ENCODE results near the gene ADGRB3.

The ADGRB3 gene

DNA sequence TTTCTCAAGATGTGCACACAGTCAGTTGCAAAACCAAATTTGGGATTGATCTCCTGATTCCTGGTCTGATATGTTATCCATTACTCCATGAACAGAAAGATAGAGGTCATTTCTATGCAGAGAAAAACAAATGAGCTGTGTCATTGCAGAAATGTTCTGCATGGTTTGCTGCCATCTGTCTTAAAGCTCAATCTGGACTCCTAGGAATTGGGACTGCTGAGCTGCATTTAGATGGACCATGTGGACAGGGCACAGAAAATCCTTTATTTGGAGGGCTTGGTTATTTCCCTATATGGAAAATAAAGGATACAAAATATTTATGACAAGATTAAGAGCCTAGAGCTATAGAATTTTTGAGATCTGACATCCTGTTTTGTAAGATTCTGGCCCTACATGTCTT, 91.3 kb downstream of the ADGRB3 start:
- Histone ChIP-seq H3K4me1 (no peaks in the 10 kb centered on the region), H3K36me3 (replicated peaks) (no peaks in the 10 kb centered on the region), H3K4me3 (no peak overlapping the region), H3K27me3 (ENCODE audit: low read depth) (no peaks in the 10 kb centered on the region), H3K9me3 (no peaks in the 10 kb centered on the region)
- DNase-seq (ENCODE audit: low spot score in 2 of 2) = no peak
- in situ Hi-C loops (cut with MboI; ENCODE audit: low sequenced_read_pairs) = no loop called here

DNA sequence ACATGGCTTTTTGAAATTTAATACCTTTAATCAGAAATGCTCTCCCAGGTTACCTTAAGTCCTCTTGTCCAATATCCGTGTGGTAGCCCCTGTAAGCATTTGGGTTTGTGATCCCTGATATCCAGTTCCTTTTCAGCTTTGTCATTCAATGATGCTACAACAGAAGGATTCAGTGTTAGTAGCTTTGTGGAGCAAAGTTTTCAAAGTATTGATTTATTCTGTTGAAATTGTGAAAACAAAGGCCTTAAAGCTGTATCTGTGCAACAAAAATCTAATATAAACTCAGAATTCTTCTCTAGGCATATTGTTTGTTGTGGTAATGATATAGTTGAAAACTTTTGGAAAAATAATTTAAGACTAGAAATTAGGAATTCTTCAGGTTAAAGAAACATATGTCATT, 91.9 kb downstream of the ADGRB3 start:
- Histone ChIP-seq H3K4me3 (no peak overlapping the region), H3K9me3 (no peaks in the 10 kb centered on the region), H3K4me1 (no peaks in the 10 kb centered on the region), H3K27me3 (ENCODE audit: low read depth) (no peaks in the 10 kb centered on the region), H3K36me3 (replicated peaks) (no peaks in the 10 kb centered on the region)
- no peak for DNase-seq (ENCODE audit: low spot score in 2 of 2)
- in situ Hi-C loops (cut with MboI; ENCODE audit: low sequenced_read_pairs) = no loop called here

DNA sequence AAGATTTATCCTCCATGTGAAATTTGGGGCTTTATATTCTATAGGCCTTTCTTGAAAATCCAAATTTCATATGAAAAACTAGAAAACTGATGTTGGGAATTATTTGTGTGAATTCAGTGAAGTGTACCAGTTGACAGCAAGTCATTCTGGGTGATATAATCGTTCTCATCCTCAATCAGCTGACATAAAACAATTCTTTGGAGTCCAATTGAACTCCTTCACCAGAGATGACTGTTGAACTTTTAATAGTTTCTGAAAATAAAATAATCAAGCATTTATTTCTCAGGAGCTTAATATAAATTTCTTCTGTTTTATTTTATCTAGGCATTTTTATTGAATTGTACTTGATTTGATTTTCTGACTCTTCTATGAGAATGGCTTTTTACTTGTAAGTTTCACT, 92.6 kb downstream of the ADGRB3 start:
- no peak overlapping the region for H3K4me3 ChIP-seq
- H3K9me3 ChIP-seq = no peaks in the 10 kb centered on the region
- H3K36me3 ChIP-seq (replicated peaks) = no peaks in the 10 kb centered on the region
- no peaks in the 10 kb centered on the region for H3K4me1 ChIP-seq
- in situ Hi-C loops (cut with MboI; ENCODE audit: low sequenced_read_pairs) = no loop called here
- no peak for DNase-seq (ENCODE audit: low spot score in 2 of 2)
- H3K27me3 ChIP-seq (ENCODE audit: low read depth) = no peaks in the 10 kb centered on the region

- Histone ChIP-seq H3K4me1 (no peaks in the 10 kb centered on the region), H3K9me3 (no peaks in the 10 kb centered on the region), H3K27me3 (ENCODE audit: low read depth) (no peaks in the 10 kb centered on the region), H3K36me3 (replicated peaks) (no peaks in the 10 kb centered on the region), H3K4me3 (no peak overlapping the region)
- in situ Hi-C loops (cut with MboI; ENCODE audit: low sequenced_read_pairs) = no loop called here
- DNase-seq (ENCODE audit: low spot score in 2 of 2) = no peak
These were observed 93.3 kb downstream of the ADGRB3 start for GRCh38 chr6:68728159-68728979.

- DNase-seq (ENCODE audit: low spot score in 2 of 2) = no peak
- no peaks in the 10 kb centered on the region for H3K9me3 ChIP-seq
- no peaks in the 10 kb centered on the region for H3K36me3 ChIP-seq (replicated peaks)
- H3K27me3 ChIP-seq (ENCODE audit: low read depth) = no peaks in the 10 kb centered on the region
- in situ Hi-C loops (cut with MboI; ENCODE audit: low sequenced_read_pairs) = no loop called here
- H3K4me3 ChIP-seq = no peak overlapping the region
- no peaks in the 10 kb centered on the region for H3K4me1 ChIP-seq
These were observed 94.4 kb downstream of the ADGRB3 start for GRCh38 chr6:68729377-68729903.

GRCh38 chr6:68730291-68731054, 95.4 kb downstream of the ADGRB3 start:
- H3K4me1 ChIP-seq = no peaks in the 10 kb centered on the region
- in situ Hi-C loops (cut with MboI; ENCODE audit: low sequenced_read_pairs) = no loop called here
- no peak for DNase-seq (ENCODE audit: low spot score in 2 of 2)

GRCh38 chr6:68732423-68732822, 97.3 kb downstream of the ADGRB3 start:
- no peaks in the 10 kb centered on the region for H3K9me3 ChIP-seq
- in situ Hi-C loops (cut with MboI; ENCODE audit: low sequenced_read_pairs) = no loop called here
- H3K4me1 ChIP-seq = no peaks in the 10 kb centered on the region
- H3K36me3 ChIP-seq (replicated peaks) = no peaks in the 10 kb centered on the region
- H3K4me3 ChIP-seq = no peak overlapping the region
- no peak for DNase-seq (ENCODE audit: low spot score in 2 of 2)
- no peaks in the 10 kb centered on the region for H3K27me3 ChIP-seq (ENCODE audit: low read depth)

More at GRCh38 chr6:68730291-68731054, 95.4 kb downstream of the ADGRB3 start:
- Histone ChIP-seq H3K36me3 (replicated peaks) (no peaks in the 10 kb centered on the region), H3K27me3 (ENCODE audit: low read depth) (no peaks in the 10 kb centered on the region), H3K9me3 (no peaks in the 10 kb centered on the region), H3K4me3 (no peak overlapping the region)

- Histone ChIP-seq H3K4me1 (no peaks in the 10 kb centered on the region), H3K27me3 (ENCODE audit: low read depth) (no peaks in the 10 kb centered on the region), H3K9me3 (no peaks in the 10 kb centered on the region), H3K4me3 (no peak overlapping the region), H3K36me3 (replicated peaks) (no peaks in the 10 kb centered on the region)
- in situ Hi-C loops (cut with MboI; ENCODE audit: low sequenced_read_pairs) = no loop called here
- DNase-seq (ENCODE audit: low spot score in 2 of 2) = no peak
These were observed 100.8 kb downstream of the ADGRB3 start for GRCh38 chr6:68735866-68736265.

DNA sequence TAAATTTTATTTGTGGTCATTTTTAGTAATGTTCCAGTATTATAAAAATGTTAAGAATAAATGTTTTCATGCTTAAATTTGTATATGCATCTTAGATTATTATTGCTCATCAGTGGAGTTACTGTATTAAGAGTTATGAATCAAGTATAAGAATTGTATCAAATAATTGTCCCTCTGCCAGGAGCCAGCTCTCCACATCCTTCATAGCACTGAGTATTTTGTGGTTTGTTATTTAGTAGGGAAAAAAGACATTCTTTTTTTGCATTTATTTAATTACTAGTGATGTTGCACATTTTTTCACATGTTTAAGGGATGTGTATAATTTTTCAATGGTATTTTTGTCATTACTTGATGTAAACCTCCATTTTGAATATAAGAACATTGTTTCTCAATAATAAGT, 102.0 kb downstream of the ADGRB3 start:
- Histone ChIP-seq H3K4me1 (no peaks in the 10 kb centered on the region), H3K36me3 (replicated peaks) (no peaks in the 10 kb centered on the region), H3K4me3 (no peak overlapping the region), H3K27me3 (ENCODE audit: low read depth) (no peaks in the 10 kb centered on the region), H3K9me3 (no peaks in the 10 kb centered on the region)
- no peak for DNase-seq (ENCODE audit: low spot score in 2 of 2)
- in situ Hi-C loops (cut with MboI; ENCODE audit: low sequenced_read_pairs) = no loop called here

- H3K27me3 ChIP-seq (ENCODE audit: low read depth) = no peaks in the 10 kb centered on the region
- H3K36me3 ChIP-seq (replicated peaks) = no peaks in the 10 kb centered on the region
- DNase-seq (ENCODE audit: low spot score in 2 of 2) = no peak
- no peak overlapping the region for H3K4me3 ChIP-seq
- in situ Hi-C loops (cut with MboI; ENCODE audit: low sequenced_read_pairs) = no loop called here
- no peaks in the 10 kb centered on the region for H3K9me3 ChIP-seq
- H3K4me1 ChIP-seq = no peaks in the 10 kb centered on the region
These were observed 103.0 kb downstream of the ADGRB3 start for GRCh38 chr6:68738039-68738438.

- Histone ChIP-seq H3K9me3 (no peaks in the 10 kb centered on the region), H3K4me1 (no peaks in the 10 kb centered on the region), H3K4me3 (no peak overlapping the region), H3K27me3 (ENCODE audit: low read depth) (no peaks in the 10 kb centered on the region), H3K36me3 (replicated peaks) (no peaks in the 10 kb centered on the region)
- in situ Hi-C loops (cut with MboI; ENCODE audit: low sequenced_read_pairs) = no loop called here
- no peak for DNase-seq (ENCODE audit: low spot score in 2 of 2)
These were observed 105.9 kb downstream of the ADGRB3 start for GRCh38 chr6:68740828-68741500.

- in situ Hi-C loops (cut with MboI; ENCODE audit: low sequenced_read_pairs) = no loop called here
- no peak for DNase-seq (ENCODE audit: low spot score in 2 of 2)
- Histone ChIP-seq H3K27me3 (ENCODE audit: low read depth) (no peaks in the 10 kb centered on the region), H3K4me3 (no peak overlapping the region), H3K36me3 (replicated peaks) (no peaks in the 10 kb centered on the region), H3K9me3 (no peaks in the 10 kb centered on the region), H3K4me1 (no peaks in the 10 kb centered on the region)
These were observed 106.7 kb downstream of the ADGRB3 start for GRCh38 chr6:68741501-68742386.

GRCh38 chr6:68743099-68743498, 108.0 kb downstream of the ADGRB3 start:
- in situ Hi-C loops (cut with MboI; ENCODE audit: low sequenced_read_pairs) = no loop called here
- no peaks in the 10 kb centered on the region for H3K9me3 ChIP-seq
- no peaks in the 10 kb centered on the region for H3K27me3 ChIP-seq (ENCODE audit: low read depth)
- H3K4me1 ChIP-seq = no peaks in the 10 kb centered on the region
- no peak for DNase-seq (ENCODE audit: low spot score in 2 of 2)
- H3K36me3 ChIP-seq (replicated peaks) = no peaks in the 10 kb centered on the region
- H3K4me3 ChIP-seq = no peak overlapping the region

Measured in HAP-1 (cell line).